NB4 (cell line): ENCODE measurements around the gene PRKAB1.

ENCODE experiments used
- DNase-seq: peaks from one replicate; pipeline ENCODE4 v3.0.0; 2010; ENCODE audit warnings: low read depth
- H3K4me3 ChIP-seq: one replicate; pipeline ENCODE4 v1.5.1; 2011; ENCODE audit warnings: mild to moderate bottlenecking, low read depth, low read length, moderate library complexity
- CTCF ChIP-seq: IDR thresholded peaks from one replicate; pipeline ENCODE4 v1.5.1; 2012; ENCODE audit warnings: low read depth, low read length
- MYC ChIP-seq: IDR thresholded peaks from 2 replicates; pipeline ENCODE4 v1.6.1; 2011; ENCODE audit warnings: low read depth, low read length
- POLR2A ChIP-seq: IDR thresholded peaks from 2 replicates; pipeline ENCODE4 v1.6.1; 2011; ENCODE audit warnings: mild to moderate bottlenecking; ENCODE audit not compliant: insufficient read length; ENCODE audit errors: extremely low read depth
- TF ChIP-seq, protein P1 (sequence below): IDR thresholded peaks from 2 replicates; pipeline ENCODE4 v1.6.1; 2011; ENCODE audit warnings: low read depth, low read length

The PRKAB1 gene

GRCh38 chr12:119687406-119687805, 19.5 kb downstream of the PRKAB1 start:
- no peak for DNase-seq
- H3K4me3 ChIP-seq = no peak overlapping the region
- TF ChIP-seq, protein P1, sequence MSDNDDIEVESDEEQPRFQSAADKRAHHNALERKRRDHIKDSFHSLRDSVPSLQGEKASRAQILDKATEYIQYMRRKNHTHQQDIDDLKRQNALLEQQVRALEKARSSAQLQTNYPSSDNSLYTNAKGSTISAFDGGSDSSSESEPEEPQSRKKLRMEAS = no peak
- TF ChIP-seq POLR2A = no peak
- no peak for TF ChIP-seq MYC
- TF ChIP-seq CTCF = no peak

GRCh38 chr12:119687879-119688278, 19.9 kb downstream of the PRKAB1 start:
- H3K4me3 ChIP-seq = no peak overlapping the region
- no peak for DNase-seq
- no peak for TF ChIP-seq POLR2A
- TF ChIP-seq CTCF = no peak

- no peak overlapping the region for H3K4me3 ChIP-seq
- DNase-seq = no peak
- TF ChIP-seq MYC = no peak
Measured at GRCh38 chr12:119689935-119690500, 22.1 kb downstream of the PRKAB1 start.

- TF ChIP-seq MYC = no peak
- TF ChIP-seq, protein P1 = no peak
- no peak for TF ChIP-seq POLR2A
- no peak for TF ChIP-seq CTCF
- H3K4me3 ChIP-seq = no peak overlapping the region
- DNase-seq = no peak
Measured at GRCh38 chr12:119691202-119691810, 23.4 kb downstream of the PRKAB1 start.

DNA sequence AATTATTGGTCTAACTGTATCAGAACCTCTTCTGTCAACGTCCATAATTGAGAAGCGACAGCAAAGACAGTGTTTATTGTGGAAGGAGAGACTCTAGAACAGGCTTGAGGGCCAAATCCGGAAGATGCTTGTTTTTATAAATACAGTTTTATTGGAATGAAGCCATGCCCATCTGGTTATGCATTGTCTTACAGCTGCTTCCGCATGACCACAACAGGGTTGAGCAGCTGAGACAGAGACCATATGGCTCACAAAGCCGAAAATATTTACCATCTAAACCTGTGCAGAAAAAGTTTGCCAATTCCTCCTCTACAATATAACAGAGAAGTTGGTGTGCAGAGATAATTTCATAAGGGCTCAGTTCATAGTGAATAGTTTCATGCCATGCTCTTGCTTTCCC, 24.5 kb downstream of the PRKAB1 start:
- TF ChIP-seq POLR2A (no peak), MYC (no peak), CTCF (no peak)
- TF ChIP-seq, protein P1 = no peak
- DNase-seq = no peak
- no peak overlapping the region for H3K4me3 ChIP-seq

DNA sequence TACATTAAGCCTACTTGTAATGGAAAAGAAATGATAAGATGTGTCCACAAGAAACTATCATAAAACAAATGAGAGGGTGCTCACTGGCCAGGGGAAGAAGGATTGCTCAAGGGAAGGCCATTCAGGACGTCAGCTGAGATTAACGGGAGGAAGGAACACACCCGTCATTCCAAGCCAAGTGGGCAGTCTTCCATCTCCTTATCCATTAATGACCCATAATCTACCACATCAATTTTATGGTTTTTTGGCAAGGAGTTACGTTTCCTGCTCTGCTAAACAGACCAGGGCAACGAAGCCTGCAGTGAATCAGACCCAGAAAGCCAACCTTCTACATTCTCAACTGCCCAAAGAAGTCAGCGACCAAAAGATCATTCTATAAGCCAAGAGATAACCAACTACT, 25.1 kb downstream of the PRKAB1 start:
- no peak for TF ChIP-seq MYC
- no peak overlapping the region for H3K4me3 ChIP-seq
- DNase-seq = no peak

GRCh38 chr12:119693511-119693910, 25.6 kb downstream of the PRKAB1 start:
- DNase-seq = no peak
- no peak for TF ChIP-seq POLR2A
- TF ChIP-seq, protein P1 = no peak
- TF ChIP-seq CTCF = no peak
- TF ChIP-seq MYC = no peak
- no peak overlapping the region for H3K4me3 ChIP-seq
